ENCODE measurements around the gene SEPTIN8. TPM values are rescaled to one million over a fixed set of nuclear protein-coding genes. Genes with fewer than 3 reads are reported as not detected.

The SEPTIN8 gene
- total and polyA plus RNA-seq, 2 experiments from 2014 or later, result 26.9 to 41.9 TPM

GRCh38 chr5:132760601-132761317 lies 16.3 kb downstream of the SEPTIN8 start:
- no peaks in the 10 kb centered on the region for H3K4me1 ChIP-seq (ENCODE audit: insufficient read depth)
- no peak overlapping the region for H3K9ac ChIP-seq
- no peaks in the 10 kb centered on the region for H3K9me3 ChIP-seq (ENCODE audit: low read depth)
- peaks cover 6% of the 10 kb centered on the region; the same call in 1 of the 2 replicates for H3K79me2 ChIP-seq (ENCODE audit: insufficient read depth)
- no peaks in the 10 kb centered on the region for H3K27me3 ChIP-seq (replicated peaks; ENCODE audit: insufficient read depth)
- H2AFZ ChIP-seq, result no peak overlapping the region
- whole genome bisulfite sequencing, 2 experiments (ENCODE audit: low coverage in 1 of 2, low lambda C conversion rate in 2 of 2, missing lambda C conversion rate in 2 of 2), result 96 to 97% methylated on average over 20 to 21 of the region's 21 CpGs
- H4K20me1 ChIP-seq (ENCODE audit: insufficient read depth), result no peaks in the 10 kb centered on the region
- DNase-seq, result no peak
- no peaks in the 10 kb centered on the region for H3F3A ChIP-seq (ENCODE audit: insufficient read depth)
- H3K36me3 ChIP-seq (ENCODE audit: low read depth), result peaks cover 12% of the 10 kb centered on the region
- no peak overlapping the region for H3K4me2 ChIP-seq (ENCODE audit: unreplicated experiment)
- H3K4me3 ChIP-seq, result no peak overlapping the region
- no peaks in the 10 kb centered on the region for H3K9me2 ChIP-seq (ENCODE audit: insufficient read depth)
- no peak overlapping the region for H3K27ac ChIP-seq
- TF ChIP-seq EZH2 (IDR thresholded peaks at IDR 0.05; ENCODE audit: insufficient read depth, poor library complexity, severe bottlenecking) (no peak), EZH2phosphoT487 (IDR thresholded peaks at IDR 0.05; ENCODE audit: insufficient read depth, low read depth) (no peak)
- in situ Hi-C loops (cut with MboI), result no loop called here

GRCh38 chr5:132760049-132760420 lies 17.0 kb downstream of the SEPTIN8 start:
- 92 to 93% methylated on average over 12 of the region's 12 CpGs for WGBS, 2 experiments (ENCODE audit: low coverage in 1 of 2, low lambda C conversion rate in 2 of 2, missing lambda C conversion rate in 2 of 2)
- Histone ChIP-seq H3K9ac (no peak overlapping the region), H2AFZ (no peak overlapping the region), H3K4me3 (no peak overlapping the region), H3K79me2 (ENCODE audit: insufficient read depth) (no peaks in the 10 kb centered on the region), H3K36me3 (ENCODE audit: low read depth) (peaks cover 12% of the 10 kb centered on the region), H3K9me3 (ENCODE audit: low read depth) (no peaks in the 10 kb centered on the region), H3K4me2 (ENCODE audit: unreplicated experiment) (no peak overlapping the region), H3F3A (ENCODE audit: insufficient read depth) (no peaks in the 10 kb centered on the region), H3K27me3 (replicated peaks; ENCODE audit: insufficient read depth) (no peaks in the 10 kb centered on the region), H3K4me1 (ENCODE audit: insufficient read depth) (no peaks in the 10 kb centered on the region), H4K20me1 (ENCODE audit: insufficient read depth) (no peaks in the 10 kb centered on the region), H3K27ac (no peak overlapping the region), H3K9me2 (ENCODE audit: insufficient read depth) (no peaks in the 10 kb centered on the region)
- DNase-seq, result no peak
- no peak for TF ChIP-seq EZH2phosphoT487 (IDR thresholded peaks at IDR 0.05; ENCODE audit: insufficient read depth, low read depth)
- TF ChIP-seq EZH2 (IDR thresholded peaks at IDR 0.05; ENCODE audit: insufficient read depth, poor library complexity, severe bottlenecking), result no peak
- in situ Hi-C loops (cut with MboI), result no loop called here

- no peaks in the 10 kb centered on the region for H3K9me3 ChIP-seq (ENCODE audit: low read depth)
- H4K20me1 ChIP-seq (ENCODE audit: insufficient read depth), result no peaks in the 10 kb centered on the region
- no peaks in the 10 kb centered on the region for H3K9me2 ChIP-seq (ENCODE audit: insufficient read depth)
- in situ Hi-C loops (cut with MboI), result no loop called here
- WGBS, 2 experiments (ENCODE audit: low coverage in 1 of 2, low lambda C conversion rate in 2 of 2, missing lambda C conversion rate in 2 of 2), result 91 to 93% methylated on average over 13 of the region's 13 CpGs
- H3K9ac ChIP-seq, result no peak overlapping the region
- H3K4me2 ChIP-seq (ENCODE audit: unreplicated experiment), result no peak overlapping the region
- H3K79me2 ChIP-seq (ENCODE audit: insufficient read depth), result no peaks in the 10 kb centered on the region
- H2AFZ ChIP-seq, result no peak overlapping the region
- no peak overlapping the region for H3K27ac ChIP-seq
- TF ChIP-seq EZH2phosphoT487 (IDR thresholded peaks at IDR 0.05; ENCODE audit: insufficient read depth, low read depth) (no peak), EZH2 (IDR thresholded peaks at IDR 0.05; ENCODE audit: insufficient read depth, poor library complexity, severe bottlenecking) (no peak)
- H3K36me3 ChIP-seq (ENCODE audit: low read depth), result peaks cover 12% of the 10 kb centered on the region
- no peak overlapping the region for H3K4me3 ChIP-seq
- H3K4me1 ChIP-seq (ENCODE audit: insufficient read depth), result no peaks in the 10 kb centered on the region
- H3F3A ChIP-seq (ENCODE audit: insufficient read depth), result no peaks in the 10 kb centered on the region
- no peaks in the 10 kb centered on the region for H3K27me3 ChIP-seq (replicated peaks; ENCODE audit: insufficient read depth)
- DNase-seq, result no peak
Observed at GRCh38 chr5:132759114-132760048, 17.7 kb downstream of the SEPTIN8 start.

GRCh38 chr5:132758451-132758850 lies 18.6 kb downstream of the SEPTIN8 start:
- Histone ChIP-seq H4K20me1 (ENCODE audit: insufficient read depth) (no peaks in the 10 kb centered on the region), H3K4me3 (no peak overlapping the region), H2AFZ (no peak overlapping the region), H3K36me3 (ENCODE audit: low read depth) (peaks cover 12% of the 10 kb centered on the region), H3F3A (ENCODE audit: insufficient read depth) (no peaks in the 10 kb centered on the region), H3K79me2 (ENCODE audit: insufficient read depth) (no peaks in the 10 kb centered on the region), H3K27me3 (replicated peaks; ENCODE audit: insufficient read depth) (no peaks in the 10 kb centered on the region), H3K9ac (no peak overlapping the region), H3K27ac (no peak overlapping the region), H3K4me1 (ENCODE audit: insufficient read depth) (no peaks in the 10 kb centered on the region), H3K9me3 (ENCODE audit: low read depth) (no peaks in the 10 kb centered on the region), H3K9me2 (ENCODE audit: insufficient read depth) (no peaks in the 10 kb centered on the region), H3K4me2 (ENCODE audit: unreplicated experiment) (no peak overlapping the region)
- in situ Hi-C loops (cut with MboI), result no loop called here
- no peak for TF ChIP-seq EZH2phosphoT487 (IDR thresholded peaks at IDR 0.05; ENCODE audit: insufficient read depth, low read depth)
- no peak for TF ChIP-seq EZH2 (IDR thresholded peaks at IDR 0.05; ENCODE audit: insufficient read depth, poor library complexity, severe bottlenecking)
- DNase-seq, result no peak
- 86 to 87% methylated on average over 13 of the region's 13 CpGs for WGBS, 2 experiments (ENCODE audit: low coverage in 1 of 2, low lambda C conversion rate in 2 of 2, missing lambda C conversion rate in 2 of 2)

All from GM23248 (cell line).